Breast epithelium (tissue), 4 donors: ENCODE results near the gene EFR3B. TPM values are rescaled to one million over a fixed set of nuclear protein-coding genes. Genes with fewer than 3 reads are reported as not detected.

Experiments used
- DNase-seq, 2 donors: peaks; one replicate each; pipeline ENCODE4 v3.0.0-alpha.2; 2019; ENCODE audit warnings: low spot score in 2 of 2
- H3K27ac ChIP-seq, 2 donors: fragments of 200-600 bp; sonication (generic) in 1 of 2; one replicate each; pipeline ENCODE4 v1.5.1; 2016 to 2019; ENCODE audit warnings: mild to moderate bottlenecking in 1 of 2
- H3K27me3 ChIP-seq, 2 donors: fragments of 200-600 bp; sonication (generic) in 1 of 2; one replicate each; pipeline versions ENCODE4 v1.5.1 to v1.6.0; 2017 to 2019; ENCODE audit warnings: control low read depth in 1 of 2, mild to moderate bottlenecking in 1 of 2
- H3K36me3 ChIP-seq: fragments of 200-600 bp; one replicate; pipeline ENCODE4 v1.5.1; 2019
- H3K4me1 ChIP-seq, 2 donors: fragments of 200-600 bp; sonication (generic); one replicate each; pipeline ENCODE4 v1.5.1; 2016 to 2019; ENCODE audit warnings: control low read depth in 1 of 2
- H3K4me3 ChIP-seq, 3 donors: fragments of 200-600 bp; sonication (generic); 1 replicate in 2 of 3; 2 replicates in 1 of 3; pipeline ENCODE4 v1.5.1; 2016 to 2019; ENCODE audit warnings: mild to moderate bottlenecking in 3 of 3, moderate library complexity in 2 of 3
- H3K9me3 ChIP-seq, 2 donors: fragments of 200-600 bp; sonication (generic) in 1 of 2; one replicate each; pipeline ENCODE4 v1.5.1; 2016 to 2019; ENCODE audit warnings: control low read depth in 1 of 2
- POLR2A ChIP-seq: fragments of 450-650 bp; IDR thresholded peaks from one replicate; pipeline ENCODE4 v1.6.1; 2016; ENCODE audit warnings: antibody characterized with exemption, mild to moderate bottlenecking, moderate library complexity
- POLR2AphosphoS5 ChIP-seq, 3 donors: sonication (generic); formaldehyde crosslinking; IDR thresholded peaks; one replicate each; pipeline ENCODE4 v1.6.1; 2017; ENCODE audit warnings: antibody characterized with exemption in 3 of 3
- intact Hi-C: fragments of 100-400 bp; cut with DNase I; formaldehyde crosslinking; loops from one replicate; pipeline ENCODE4 v1.15.1; 2023; ENCODE audit warnings: low total_unique reads
- total RNA-seq, 3 donors: library from RNA; depleted of rRNA; stranded (reverse); fragments of >200 nt; gene quantifications; one replicate each; pipeline ENCODE4 v1.1.0, GENCODE V29; 2016
- TF ChIP-seq, protein P1 (sequence below), 3 donors: fragments of 450-650 bp; IDR thresholded peaks; one replicate each; pipeline ENCODE4 v1.5.1; 2016 to 2017; ENCODE audit warnings: antibody characterized with exemption in 3 of 3, mild to moderate bottlenecking in 3 of 3, moderate library complexity in 3 of 3

The EFR3B gene
- total RNA-seq, 3 donors from 2014 or later = 0.16 to 0.98 (median 0.73) TPM

DNA sequence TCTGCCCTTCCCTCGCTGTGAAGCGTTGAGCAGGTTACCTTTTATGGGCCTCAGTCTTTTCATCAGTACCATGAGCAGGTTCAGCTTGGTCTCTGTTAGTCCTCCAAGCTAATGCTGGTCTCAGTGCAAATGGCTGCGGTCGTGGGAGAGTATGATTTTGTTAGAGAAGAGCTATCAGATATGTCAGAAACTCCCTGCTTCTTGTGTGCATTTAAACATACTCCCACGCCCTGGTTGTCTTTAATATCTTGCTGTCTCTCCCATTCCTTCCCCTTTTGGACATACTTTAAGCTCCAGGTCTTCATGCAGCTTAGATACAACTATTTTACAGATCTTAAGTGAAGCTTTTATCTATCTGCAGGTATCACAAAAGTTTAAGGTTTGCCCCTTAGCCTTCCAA is 62.9 kb downstream of the EFR3B start:
- Histone ChIP-seq H3K27me3 (no peaks in the 10 kb centered on the region), H3K27ac (no peak overlapping the region), H3K36me3 (no peaks in the 10 kb centered on the region), H3K4me3 (no peak overlapping the region), H3K9me3 (no peaks in the 10 kb centered on the region), H3K4me1 (no peaks in the 10 kb centered on the region)
- DNase-seq = no peak
- TF ChIP-seq, protein P1, sequence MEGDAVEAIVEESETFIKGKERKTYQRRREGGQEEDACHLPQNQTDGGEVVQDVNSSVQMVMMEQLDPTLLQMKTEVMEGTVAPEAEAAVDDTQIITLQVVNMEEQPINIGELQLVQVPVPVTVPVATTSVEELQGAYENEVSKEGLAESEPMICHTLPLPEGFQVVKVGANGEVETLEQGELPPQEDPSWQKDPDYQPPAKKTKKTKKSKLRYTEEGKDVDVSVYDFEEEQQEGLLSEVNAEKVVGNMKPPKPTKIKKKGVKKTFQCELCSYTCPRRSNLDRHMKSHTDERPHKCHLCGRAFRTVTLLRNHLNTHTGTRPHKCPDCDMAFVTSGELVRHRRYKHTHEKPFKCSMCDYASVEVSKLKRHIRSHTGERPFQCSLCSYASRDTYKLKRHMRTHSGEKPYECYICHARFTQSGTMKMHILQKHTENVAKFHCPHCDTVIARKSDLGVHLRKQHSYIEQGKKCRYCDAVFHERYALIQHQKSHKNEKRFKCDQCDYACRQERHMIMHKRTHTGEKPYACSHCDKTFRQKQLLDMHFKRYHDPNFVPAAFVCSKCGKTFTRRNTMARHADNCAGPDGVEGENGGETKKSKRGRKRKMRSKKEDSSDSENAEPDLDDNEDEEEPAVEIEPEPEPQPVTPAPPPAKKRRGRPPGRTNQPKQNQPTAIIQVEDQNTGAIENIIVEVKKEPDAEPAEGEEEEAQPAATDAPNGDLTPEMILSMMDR (IDR thresholded peaks at IDR 0.05) = no peak
- no peak for TF ChIP-seq POLR2AphosphoS5 (IDR thresholded peaks at IDR 0.05)
- TF ChIP-seq POLR2A = no peak
- intact Hi-C loops = no loop called here

DNA sequence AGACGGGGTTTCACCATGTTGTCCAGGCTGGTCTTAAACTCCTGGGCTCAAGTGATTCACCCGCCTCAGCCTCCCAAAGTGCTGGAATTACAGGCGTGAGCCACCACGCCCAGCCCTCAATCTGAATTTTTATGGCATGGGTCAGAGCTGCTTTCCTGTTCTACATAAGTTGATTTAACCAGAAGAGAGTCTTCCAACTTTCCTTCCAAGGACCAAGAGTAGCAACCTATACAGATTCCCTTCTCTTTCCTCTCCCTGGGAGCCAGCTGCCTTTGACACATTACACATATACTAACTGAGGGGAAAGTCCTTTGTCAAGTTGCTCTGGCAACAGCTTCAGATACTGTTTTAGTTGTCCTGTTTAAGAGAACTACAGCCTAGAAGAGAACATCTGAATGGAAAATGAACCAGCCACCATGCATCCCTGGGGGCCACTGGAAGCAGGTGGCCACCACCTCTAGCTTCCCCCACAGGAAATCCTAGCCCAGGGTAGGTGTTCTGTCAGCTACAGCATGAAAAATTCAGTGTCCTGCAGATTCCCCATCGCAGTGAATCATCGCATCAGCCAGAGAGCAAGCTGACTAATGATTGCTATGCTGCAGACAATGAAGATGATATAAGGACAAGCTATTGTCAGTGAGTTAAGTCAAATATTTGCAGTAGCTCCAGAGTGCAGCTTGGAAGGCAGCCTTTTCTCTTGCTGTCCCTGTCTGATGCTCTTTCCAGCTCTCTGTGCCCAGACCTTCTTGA is 63.6 kb downstream of the EFR3B start:
- intact Hi-C loops = no loop called here
- Histone ChIP-seq H3K27me3 (no peaks in the 10 kb centered on the region), H3K36me3 (no peaks in the 10 kb centered on the region), H3K9me3 (no peaks in the 10 kb centered on the region), H3K4me3 (no peak overlapping the region), H3K4me1 (no peaks in the 10 kb centered on the region), H3K27ac (no peak overlapping the region)
- no peak for DNase-seq
- TF ChIP-seq POLR2A (no peak), POLR2AphosphoS5 (IDR thresholded peaks at IDR 0.05) (no peak)
- TF ChIP-seq, protein P1 (IDR thresholded peaks at IDR 0.05) = no peak

DNA sequence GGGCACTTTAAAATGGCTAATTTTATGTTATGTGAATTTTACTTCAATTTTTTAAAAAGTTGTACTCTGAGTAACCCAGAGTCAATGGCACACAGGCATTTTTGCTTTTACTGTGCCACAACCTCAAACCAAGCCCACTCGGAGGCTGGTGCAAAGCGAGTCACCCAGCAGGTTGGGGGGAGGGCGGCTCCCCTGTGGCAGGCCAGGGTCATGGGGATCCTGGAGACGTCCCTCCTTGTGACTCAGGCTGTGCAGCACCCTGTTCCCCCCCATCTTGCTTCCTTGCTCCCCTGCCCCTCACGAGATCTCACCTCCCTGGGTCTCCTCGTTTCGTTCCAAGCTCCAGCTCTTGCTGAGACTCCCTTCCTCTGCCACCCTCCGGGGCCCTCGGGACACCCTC is 67.9 kb downstream of the EFR3B start:
- Histone ChIP-seq H3K36me3 (no peaks in the 10 kb centered on the region), H3K4me1 (no peaks in the 10 kb centered on the region), H3K27me3 (no peaks in the 10 kb centered on the region), H3K4me3 (no peak overlapping the region), H3K9me3 (no peaks in the 10 kb centered on the region), H3K27ac (no peak overlapping the region)
- intact Hi-C loops = no loop called here
- DNase-seq = no peak
- TF ChIP-seq, protein P1 (IDR thresholded peaks at IDR 0.05) = no peak
- no peak for TF ChIP-seq POLR2A
- TF ChIP-seq POLR2AphosphoS5 (IDR thresholded peaks at IDR 0.05) = no peak

DNA sequence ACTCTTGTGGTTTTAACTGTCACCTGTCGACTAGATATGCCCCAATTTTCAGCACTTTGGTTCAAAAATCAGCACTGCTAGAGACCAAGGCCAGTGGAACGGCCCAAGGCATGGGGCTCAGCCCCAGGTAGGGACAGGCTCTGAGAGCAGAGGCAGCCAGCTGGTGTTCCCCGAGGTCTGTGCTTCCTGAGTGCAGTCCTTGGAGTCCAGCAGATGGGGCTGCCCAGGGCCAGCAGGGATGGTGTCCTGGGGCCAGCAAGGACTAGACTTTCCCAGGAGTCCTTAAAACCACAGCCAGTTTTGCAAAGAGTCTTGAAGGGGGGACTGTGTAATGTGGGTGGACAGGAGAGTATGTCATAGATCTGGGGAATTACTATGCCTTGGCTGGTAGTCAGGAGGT is 70.2 kb downstream of the EFR3B start:
- no peaks in the 10 kb centered on the region for H3K4me1 ChIP-seq
- no peaks in the 10 kb centered on the region for H3K36me3 ChIP-seq
- no peak overlapping the region for H3K27ac ChIP-seq
- intact Hi-C loops = no loop called here
- no peaks in the 10 kb centered on the region for H3K27me3 ChIP-seq
- no peak overlapping the region for H3K4me3 ChIP-seq
- DNase-seq = no peak
- TF ChIP-seq POLR2AphosphoS5 (IDR thresholded peaks at IDR 0.05) = no peak
- TF ChIP-seq, protein P1 (IDR thresholded peaks at IDR 0.05) = no peak
- no peak for TF ChIP-seq POLR2A
- H3K9me3 ChIP-seq = no peaks in the 10 kb centered on the region

DNA sequence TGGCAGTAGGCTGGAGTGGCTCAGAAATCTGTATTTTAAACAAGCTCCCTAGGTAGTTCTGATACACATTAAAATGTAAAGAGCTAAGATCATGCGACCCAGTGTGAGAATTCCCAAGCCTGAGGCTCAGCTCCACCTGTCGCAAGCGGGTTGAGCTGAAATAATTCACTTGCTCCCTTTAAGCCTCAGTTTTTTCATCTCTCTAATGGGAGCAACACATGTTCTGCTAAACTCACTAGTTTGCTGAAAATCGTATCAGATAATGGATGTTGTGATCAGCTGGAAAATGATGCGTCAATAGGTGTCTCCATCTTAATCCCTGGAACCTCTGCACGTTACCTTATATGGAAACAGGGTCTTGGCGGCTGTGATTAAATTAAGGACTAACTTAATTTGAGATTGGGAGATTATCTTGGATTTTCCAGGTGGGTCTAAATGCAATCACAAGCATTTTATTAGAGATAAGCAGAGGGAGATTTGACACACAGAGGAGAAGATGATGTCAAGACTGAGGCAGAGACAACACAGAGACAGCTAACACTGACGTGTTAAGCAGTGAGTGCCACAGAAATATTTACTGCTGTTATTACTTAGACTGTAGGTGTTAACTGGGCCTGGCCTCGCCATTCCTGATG is 73.5 kb downstream of the EFR3B start:
- Histone ChIP-seq H3K4me3 (no peak overlapping the region), H3K4me1 (no peaks in the 10 kb centered on the region), H3K36me3 (no peaks in the 10 kb centered on the region), H3K27ac (no peak overlapping the region), H3K27me3 (no peaks in the 10 kb centered on the region), H3K9me3 (no peaks in the 10 kb centered on the region)
- TF ChIP-seq POLR2A = no peak
- TF ChIP-seq, protein P1 (IDR thresholded peaks at IDR 0.05) = no peak
- TF ChIP-seq POLR2AphosphoS5 (IDR thresholded peaks at IDR 0.05) = no peak
- intact Hi-C loops = no loop called here
- no peak for DNase-seq
